ENCODE measurements around the gene CRIM1.

The CRIM1 gene

DNA sequence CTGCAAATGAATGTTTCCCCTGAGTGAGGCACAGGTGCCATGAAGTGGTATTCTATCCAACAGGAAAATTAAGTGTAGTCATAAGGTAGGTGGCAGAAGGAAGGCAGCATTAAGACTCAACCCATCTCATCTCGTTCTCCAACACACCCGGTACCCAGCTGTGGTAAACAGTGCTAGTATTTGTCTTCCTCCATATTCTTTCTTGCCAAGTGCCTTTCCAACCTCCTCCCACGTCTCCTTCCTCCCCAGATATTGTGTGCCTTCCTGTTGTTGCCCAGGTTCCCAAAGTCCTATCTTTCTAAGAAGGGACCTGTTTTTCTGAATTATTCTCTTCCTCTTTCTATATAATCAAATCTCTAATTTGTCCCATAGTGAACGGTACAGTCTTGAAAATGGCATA, 83.5 kb downstream of the CRIM1 start:
- H3K4me3 ChIP-seq (ENCODE audit: control insufficient read depth, low read depth, low read length) = no peak overlapping the region
- DNase-seq (ENCODE audit: low read depth) = no peak
- TF ChIP-seq, protein P1, sequence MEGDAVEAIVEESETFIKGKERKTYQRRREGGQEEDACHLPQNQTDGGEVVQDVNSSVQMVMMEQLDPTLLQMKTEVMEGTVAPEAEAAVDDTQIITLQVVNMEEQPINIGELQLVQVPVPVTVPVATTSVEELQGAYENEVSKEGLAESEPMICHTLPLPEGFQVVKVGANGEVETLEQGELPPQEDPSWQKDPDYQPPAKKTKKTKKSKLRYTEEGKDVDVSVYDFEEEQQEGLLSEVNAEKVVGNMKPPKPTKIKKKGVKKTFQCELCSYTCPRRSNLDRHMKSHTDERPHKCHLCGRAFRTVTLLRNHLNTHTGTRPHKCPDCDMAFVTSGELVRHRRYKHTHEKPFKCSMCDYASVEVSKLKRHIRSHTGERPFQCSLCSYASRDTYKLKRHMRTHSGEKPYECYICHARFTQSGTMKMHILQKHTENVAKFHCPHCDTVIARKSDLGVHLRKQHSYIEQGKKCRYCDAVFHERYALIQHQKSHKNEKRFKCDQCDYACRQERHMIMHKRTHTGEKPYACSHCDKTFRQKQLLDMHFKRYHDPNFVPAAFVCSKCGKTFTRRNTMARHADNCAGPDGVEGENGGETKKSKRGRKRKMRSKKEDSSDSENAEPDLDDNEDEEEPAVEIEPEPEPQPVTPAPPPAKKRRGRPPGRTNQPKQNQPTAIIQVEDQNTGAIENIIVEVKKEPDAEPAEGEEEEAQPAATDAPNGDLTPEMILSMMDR (IDR thresholded peaks at IDR 0.05; ENCODE audit: control insufficient read depth, insufficient read depth, low read depth, low read length, missing control alignments) = no peak

DNA sequence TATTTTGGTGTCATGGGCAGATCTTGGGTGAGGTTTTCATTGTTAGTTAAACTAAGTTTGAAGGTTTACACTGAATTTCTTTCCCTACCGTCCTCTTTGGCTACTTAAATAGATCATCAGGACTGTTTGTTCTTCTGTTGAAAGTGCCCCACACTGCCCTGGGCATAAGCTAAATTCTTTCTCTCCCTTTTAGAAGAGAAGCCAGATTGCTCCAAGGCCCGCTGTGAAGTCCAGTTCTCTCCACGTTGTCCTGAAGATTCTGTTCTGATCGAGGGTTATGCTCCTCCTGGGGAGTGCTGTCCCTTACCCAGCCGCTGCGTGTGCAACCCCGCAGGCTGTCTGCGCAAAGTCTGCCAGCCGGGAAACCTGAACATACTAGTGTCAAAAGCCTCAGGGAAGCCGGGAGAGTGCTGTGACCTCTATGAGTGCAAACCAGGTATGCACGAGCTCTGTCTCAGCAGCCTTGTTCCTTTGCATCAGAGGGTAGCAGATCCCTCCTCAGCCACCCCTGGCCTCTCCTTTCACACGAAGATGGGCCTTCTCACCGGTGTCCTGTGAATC, 85.6 kb downstream of the CRIM1 start:
- TF ChIP-seq, protein P1 (IDR thresholded peaks at IDR 0.05; ENCODE audit: control insufficient read depth, insufficient read depth, low read depth, low read length, missing control alignments) = no peak
- no peak overlapping the region for H3K4me3 ChIP-seq (ENCODE audit: control insufficient read depth, low read depth, low read length)
- DNase-seq (ENCODE audit: low read depth) = no peak

DNA sequence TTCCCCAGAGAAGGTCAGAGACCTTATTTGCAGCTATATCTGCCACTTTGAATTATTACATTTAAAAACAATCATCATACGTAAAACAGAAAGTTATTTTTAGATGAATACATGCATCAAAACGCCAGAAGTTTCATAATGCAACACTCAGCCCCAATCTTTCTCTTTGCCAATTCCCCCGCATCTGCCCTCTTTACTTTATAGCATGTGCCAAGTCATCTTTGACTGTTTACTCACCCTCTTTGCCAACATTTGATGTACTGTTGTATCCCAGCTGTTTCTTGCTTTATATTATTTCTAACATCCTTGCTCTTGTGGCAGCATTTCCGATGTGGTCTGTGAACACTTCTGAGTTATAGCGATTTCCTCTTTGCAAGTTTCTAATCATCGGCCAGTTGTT, 86.2 kb downstream of the CRIM1 start:
- H3K4me3 ChIP-seq (ENCODE audit: control insufficient read depth, low read depth, low read length) = no peak overlapping the region
- DNase-seq (ENCODE audit: low read depth) = no peak
- TF ChIP-seq, protein P1 (IDR thresholded peaks at IDR 0.05; ENCODE audit: control insufficient read depth, insufficient read depth, low read depth, low read length, missing control alignments) = no peak

DNA sequence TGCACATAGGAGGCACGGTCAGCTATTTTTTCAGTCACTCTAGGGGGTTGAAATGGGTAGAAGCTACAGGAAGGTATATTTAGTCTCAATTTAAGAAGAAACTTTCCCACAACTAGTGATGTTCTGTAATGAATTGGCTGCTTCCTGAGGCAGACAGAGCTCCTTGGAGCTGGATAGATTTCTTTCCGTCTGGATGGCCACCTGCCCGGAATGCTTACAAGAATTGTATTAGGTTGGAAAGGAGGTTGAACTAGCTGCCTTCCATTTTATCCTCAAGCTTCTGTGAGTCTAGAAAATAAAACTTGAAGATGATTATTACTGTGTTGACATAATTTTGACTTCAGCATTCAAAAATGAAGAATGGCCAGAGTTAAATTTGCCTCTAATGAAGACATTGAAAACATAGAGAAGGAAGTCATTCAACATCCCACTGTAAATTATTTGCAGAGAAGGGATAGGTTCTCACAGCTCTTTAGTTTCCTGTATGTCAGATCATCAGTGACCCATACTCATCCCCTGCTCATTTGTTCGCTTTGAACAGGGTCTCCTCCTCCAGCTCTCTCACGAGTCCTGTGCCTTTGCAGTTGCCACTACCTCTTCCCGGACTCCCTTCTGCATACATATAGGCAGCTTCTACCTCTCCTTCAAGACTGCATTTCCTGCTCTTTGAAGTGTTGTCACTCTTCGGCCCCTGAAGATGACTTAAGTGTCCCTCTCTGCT, 88.8 kb downstream of the CRIM1 start:
- no peak overlapping the region for H3K4me3 ChIP-seq (ENCODE audit: control insufficient read depth, low read depth, low read length)
- no peak for DNase-seq (ENCODE audit: low read depth)
- TF ChIP-seq, protein P1 (IDR thresholded peaks at IDR 0.05; ENCODE audit: control insufficient read depth, insufficient read depth, low read depth, low read length, missing control alignments) = no peak

DNA sequence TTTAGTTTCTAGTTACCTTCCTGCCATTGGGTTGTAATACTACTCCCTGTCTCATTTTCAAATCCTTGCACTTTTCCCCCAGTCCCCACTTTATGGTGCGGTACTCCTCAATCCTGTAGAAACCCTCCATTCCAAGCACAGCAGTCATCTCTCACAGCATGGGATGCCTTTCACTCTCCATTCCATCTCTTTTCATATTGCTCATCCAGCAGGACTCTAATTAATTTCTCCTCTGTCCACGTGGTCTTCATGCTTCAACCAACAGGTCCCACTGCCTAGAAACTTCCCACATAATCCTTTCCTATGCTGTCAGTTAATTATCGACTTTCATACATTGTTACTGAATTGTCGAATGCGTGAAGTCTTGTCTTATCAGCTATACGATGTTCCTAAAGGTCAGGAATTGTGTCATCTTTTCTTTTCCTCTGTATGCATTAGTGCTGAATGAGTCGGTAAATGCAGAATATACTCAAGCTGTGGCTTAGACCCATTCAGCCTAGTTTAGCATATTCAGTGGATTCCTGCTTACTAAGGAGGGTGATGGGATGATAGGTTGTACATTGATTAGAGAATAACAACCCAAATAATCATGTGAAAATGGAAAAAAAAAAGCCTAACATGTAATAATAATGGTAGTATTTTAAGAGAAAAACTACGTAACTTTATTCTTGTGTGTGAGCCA, 89.7 kb downstream of the CRIM1 start:
- no peak overlapping the region for H3K4me3 ChIP-seq (ENCODE audit: control insufficient read depth, low read depth, low read length)
- TF ChIP-seq, protein P1 (IDR thresholded peaks at IDR 0.05; ENCODE audit: control insufficient read depth, insufficient read depth, low read depth, low read length, missing control alignments) = no peak
- no peak for DNase-seq (ENCODE audit: low read depth)

DNA sequence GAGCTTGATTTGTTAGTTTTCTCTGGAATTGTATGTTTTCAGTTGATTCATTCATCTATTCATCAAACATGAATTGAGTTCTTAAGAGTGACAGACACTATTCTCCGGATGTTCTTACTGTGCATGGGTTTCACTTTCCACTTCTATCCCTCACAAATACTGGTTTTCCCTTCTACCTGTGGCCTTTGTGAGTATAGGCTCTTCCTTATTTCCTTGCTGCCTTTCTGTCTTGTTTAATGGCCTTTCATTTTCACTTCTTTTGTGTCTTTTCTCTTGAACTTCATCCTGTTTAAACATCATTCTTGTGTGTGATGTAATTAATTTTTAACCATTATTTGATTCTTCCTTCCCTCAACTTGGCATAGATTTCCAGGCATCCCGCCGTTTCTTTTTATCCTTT, 90.7 kb downstream of the CRIM1 start:
- TF ChIP-seq, protein P1 (IDR thresholded peaks at IDR 0.05; ENCODE audit: control insufficient read depth, insufficient read depth, low read depth, low read length, missing control alignments) = no peak
- DNase-seq (ENCODE audit: low read depth) = no peak
- H3K4me3 ChIP-seq (ENCODE audit: control insufficient read depth, low read depth, low read length) = no peak overlapping the region
